Activated CD4-positive, alpha-beta T cell treated with anti-CD3 and anti-CD28 coated beads, Interleukin-2, amount 10 ng/mL, durations not matched to agents 7 days and 5 days (primary cell): Measurements from ENCODE around the gene CBLN3. TPM values are rescaled to one million over a fixed set of nuclear protein-coding genes. Genes with fewer than 3 reads are reported as not detected.

Experiments used
- CTCF ChIA-PET: fragments of 350-600 bp; sonication (Branson Sonifier 250); formaldehyde crosslinking; loops from one replicate; lab custom pipeline; 2021; ENCODE audit warnings: antibody characterized with exemption; lab: Charles Lee
- POLR2A ChIA-PET: fragments of 350-600 bp; sonication (Branson Sonifier 250); formaldehyde crosslinking; loops from one replicate; lab custom pipeline; 2021; ENCODE audit warnings: antibody characterized with exemption; lab: Charles Lee
- DNase-seq: peaks from one replicate; pipeline ENCODE4 v3.0.0-alpha.2; 2020
- H3K27ac Mint-ChIP-seq: one replicate; pipeline ENCODE4 v1.8.0; 2021; ENCODE audit warnings: mild to moderate bottlenecking, moderate library complexity, mixed read lengths
- H3K27me3 Mint-ChIP-seq: one replicate; pipeline ENCODE4 v1.8.0; 2021; ENCODE audit warnings: mixed read lengths
- H3K36me3 Mint-ChIP-seq: one replicate; pipeline ENCODE4 v1.8.0; 2021; ENCODE audit warnings: low read depth, mixed read lengths
- H3K4me1 Mint-ChIP-seq: one replicate; pipeline ENCODE4 v1.8.0; 2021; ENCODE audit warnings: mixed read lengths
- H3K4me3 Mint-ChIP-seq: one replicate; pipeline ENCODE4 v1.8.0; 2021; ENCODE audit warnings: mild to moderate bottlenecking, moderate library complexity, mixed read lengths
- H3K9me3 Mint-ChIP-seq: one replicate; pipeline ENCODE4 v1.8.0; 2021; ENCODE audit warnings: mixed read lengths
- total RNA-seq, 2 experiments: library from RNA; stranded (reverse); gene quantifications; one replicate each; pipeline ENCODE4 v1.2.3, GENCODE V29; 2021

CBLN3 gene
- total RNA-seq, 2 experiments from 2014 or later = 5.2 to 5.3 TPM

DNA sequence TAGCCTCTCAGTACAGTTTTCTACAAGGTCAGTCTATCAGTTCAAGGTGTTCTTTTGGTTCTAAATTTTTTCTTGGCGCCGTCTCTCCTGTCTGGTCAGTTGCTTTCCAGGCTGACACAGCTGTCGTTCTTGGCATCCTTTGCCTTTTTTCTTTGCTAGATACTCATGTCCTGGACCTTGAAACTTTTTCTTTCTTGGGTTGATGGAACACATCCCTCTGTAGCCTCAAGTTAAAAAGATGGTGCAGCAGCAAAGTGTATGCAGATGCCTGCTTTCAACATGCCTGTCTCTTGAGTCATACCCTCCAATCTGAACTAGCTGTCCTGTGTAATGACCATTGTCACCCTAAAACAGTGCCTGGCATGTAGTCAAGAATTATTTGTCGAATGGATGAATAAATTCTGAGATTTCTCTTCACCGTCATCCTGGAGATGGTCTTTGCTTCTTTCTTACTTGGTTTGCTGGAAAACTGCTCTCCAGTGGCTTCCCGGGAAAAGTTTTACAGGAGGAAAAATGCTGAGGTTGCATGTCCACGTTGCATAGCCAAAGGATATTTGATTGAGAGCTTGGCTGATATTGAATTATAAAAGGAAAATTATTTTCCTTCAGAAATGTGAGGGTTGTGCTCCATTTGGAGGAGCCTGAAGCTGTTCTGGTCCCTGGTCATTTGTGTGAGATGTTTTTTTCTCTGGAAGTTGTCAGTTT lies 26.0 kb downstream of the CBLN3 start:
- Mint-ChIP-seq H3K27me3 (peaks cover 44% of the 10 kb centered on the region), H3K27ac (no peak overlapping the region), H3K9me3 (no peaks in the 10 kb centered on the region), H3K4me3 (no peak overlapping the region), H3K4me1 (peaks cover 5% of the 10 kb centered on the region), H3K36me3 (no peaks in the 10 kb centered on the region)
- CTCF ChIA-PET = interaction anchor here (0.6 to 1.8 kb wide), 2 partner anchors 8 to 79 kb away, joined by 3 to 4 read pairs; no protein-coding TSS in a partner anchor
- no peak for DNase-seq
- POLR2A ChIA-PET = no interaction called here

GRCh38 chr14:24401810-24402702 lies 27.4 kb downstream of the CBLN3 start:
- ChIA-PET POLR2A (no interaction called here), CTCF (interaction anchor here (1.3 to 1.5 kb wide), 2 partner anchors 30 to 69 kb away, joined by 3 to 4 read pairs; no protein-coding TSS in a partner anchor)
- no peaks in the 10 kb centered on the region for H3K36me3 Mint-ChIP-seq
- H3K4me1 Mint-ChIP-seq = peaks cover 5% of the 10 kb centered on the region
- no peaks in the 10 kb centered on the region for H3K9me3 Mint-ChIP-seq
- H3K27me3 Mint-ChIP-seq = peaks cover 51% of the 10 kb centered on the region
- no peak overlapping the region for H3K27ac Mint-ChIP-seq
- no peak overlapping the region for H3K4me3 Mint-ChIP-seq
- DNase-seq = no peak

DNA sequence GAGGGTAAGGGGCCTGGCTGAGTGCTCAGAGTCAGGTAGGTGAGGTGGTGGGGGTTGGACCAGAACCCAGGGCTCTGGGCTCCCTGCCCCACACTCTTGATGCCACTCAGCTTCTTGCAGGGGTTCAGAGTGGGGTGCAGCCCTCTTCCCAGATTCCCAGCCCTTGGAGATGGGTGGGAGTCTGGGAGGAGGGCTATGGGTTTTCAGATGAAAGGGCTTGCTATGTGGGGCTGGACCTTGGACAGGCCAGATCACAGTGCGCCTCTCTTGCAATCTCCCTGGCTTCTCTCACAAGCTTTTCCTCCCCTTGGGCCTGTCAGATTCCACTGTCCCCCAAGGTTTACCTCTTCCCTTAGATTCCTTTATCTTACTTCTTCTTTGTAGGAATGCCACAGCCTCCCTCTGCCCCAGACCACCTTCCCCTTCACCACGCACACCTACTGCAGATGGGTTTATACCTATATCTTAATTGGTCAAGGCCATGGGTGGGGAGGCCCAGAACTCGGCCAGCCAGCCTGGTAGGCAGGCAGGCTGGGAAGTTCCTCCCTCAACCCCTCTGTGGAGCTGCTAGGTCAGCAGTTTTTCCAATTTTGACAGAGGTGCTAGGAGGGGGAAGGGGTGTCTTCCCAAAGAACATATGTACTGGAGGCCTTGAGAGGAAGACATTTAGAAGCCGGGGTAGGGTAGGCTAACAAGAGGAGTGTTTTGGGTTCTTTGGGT lies 29.3 kb downstream of the CBLN3 start:
- no peaks in the 10 kb centered on the region for H3K9me3 Mint-ChIP-seq
- no peaks in the 10 kb centered on the region for H3K36me3 Mint-ChIP-seq
- POLR2A ChIA-PET = no interaction called here
- no peak overlapping the region for H3K27ac Mint-ChIP-seq
- H3K27me3 Mint-ChIP-seq = peaks cover 51% of the 10 kb centered on the region
- no peak overlapping the region for H3K4me3 Mint-ChIP-seq
- peaks cover 6% of the 10 kb centered on the region for H3K4me1 Mint-ChIP-seq
- CTCF ChIA-PET = no interaction called here
- DNase-seq = no peak

DNA sequence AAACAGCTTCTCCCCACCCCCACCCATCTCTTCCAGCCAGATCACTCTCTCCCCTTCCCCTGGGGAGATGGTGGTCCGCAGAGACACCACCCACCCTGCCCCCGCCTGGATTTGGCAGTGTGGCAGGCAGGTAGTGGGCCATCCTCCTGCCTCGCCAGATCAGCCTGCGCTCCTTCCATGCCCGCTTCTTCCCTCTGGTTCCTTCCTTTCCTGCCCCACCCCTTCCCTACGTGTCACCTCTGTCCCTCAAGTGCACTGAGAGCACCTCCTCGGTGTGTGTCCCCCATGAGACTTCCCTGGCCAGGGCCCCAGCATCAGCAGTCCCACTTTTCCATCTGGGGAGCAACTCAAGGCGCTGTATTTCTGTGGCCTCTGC lies 30.0 kb downstream of the CBLN3 start:
- DNase-seq = no peak
- peak overlapping the region; percentile 30 for H3K4me3 Mint-ChIP-seq
- peaks cover 44% of the 10 kb centered on the region for H3K27me3 Mint-ChIP-seq
- peaks cover 6% of the 10 kb centered on the region for H3K4me1 Mint-ChIP-seq
- no peaks in the 10 kb centered on the region for H3K9me3 Mint-ChIP-seq
- POLR2A ChIA-PET = no interaction called here
- H3K27ac Mint-ChIP-seq = no peak overlapping the region
- H3K36me3 Mint-ChIP-seq = no peaks in the 10 kb centered on the region
- CTCF ChIA-PET = interaction anchor here (0.6 to 1.4 kb wide), 4 partner anchors 31 to 66 kb away, joined by 3 to 6 read pairs (median 4); partner anchors contain the start of genes KHNYN and SDR39U1

GRCh38 chr14:24398653-24399446 lies 30.6 kb downstream of the CBLN3 start, which contains the start of gene NYNRIN:
Gene NYNRIN (plus strand): TSS chr14:24399003. CDS start chr14:24399247, 244 bp downstream.
- CTCF ChIA-PET = interaction anchor here (0.6 to 1.4 kb wide), 4 partner anchors 31 to 65 kb away, joined by 3 to 6 read pairs (median 4); partner anchors contain the start of genes KHNYN and SDR39U1
- Mint-ChIP-seq H3K9me3 (no peaks in the 10 kb centered on the region), H3K36me3 (no peaks in the 10 kb centered on the region), H3K4me1 (peaks cover 6% of the 10 kb centered on the region), H3K27ac (no peak within 1 kb of the TSS), H3K4me3 (peak within 1 kb of the TSS; percentile 30), H3K27me3 (peaks cover 40% of the 10 kb centered on the region)
- peak; percentile 36 for DNase-seq
- POLR2A ChIA-PET = no interaction called here

- H3K36me3 Mint-ChIP-seq = no peaks in the 10 kb centered on the region
- H3K9me3 Mint-ChIP-seq = no peaks in the 10 kb centered on the region
- no peak for DNase-seq
- POLR2A ChIA-PET = no interaction called here
- peaks cover 6% of the 10 kb centered on the region for H3K4me1 Mint-ChIP-seq
- no peak overlapping the region for H3K4me3 Mint-ChIP-seq
- peaks cover 40% of the 10 kb centered on the region for H3K27me3 Mint-ChIP-seq
- CTCF ChIA-PET = interaction anchor here (1.1 to 1.4 kb wide), 3 partner anchors 32 to 65 kb away, joined by 3 to 6 read pairs (median 3); partner anchors contain the start of gene KHNYN
- no peak overlapping the region for H3K27ac Mint-ChIP-seq
Measured at GRCh38 chr14:24398293-24398652, 31.2 kb downstream of the CBLN3 start.

DNA sequence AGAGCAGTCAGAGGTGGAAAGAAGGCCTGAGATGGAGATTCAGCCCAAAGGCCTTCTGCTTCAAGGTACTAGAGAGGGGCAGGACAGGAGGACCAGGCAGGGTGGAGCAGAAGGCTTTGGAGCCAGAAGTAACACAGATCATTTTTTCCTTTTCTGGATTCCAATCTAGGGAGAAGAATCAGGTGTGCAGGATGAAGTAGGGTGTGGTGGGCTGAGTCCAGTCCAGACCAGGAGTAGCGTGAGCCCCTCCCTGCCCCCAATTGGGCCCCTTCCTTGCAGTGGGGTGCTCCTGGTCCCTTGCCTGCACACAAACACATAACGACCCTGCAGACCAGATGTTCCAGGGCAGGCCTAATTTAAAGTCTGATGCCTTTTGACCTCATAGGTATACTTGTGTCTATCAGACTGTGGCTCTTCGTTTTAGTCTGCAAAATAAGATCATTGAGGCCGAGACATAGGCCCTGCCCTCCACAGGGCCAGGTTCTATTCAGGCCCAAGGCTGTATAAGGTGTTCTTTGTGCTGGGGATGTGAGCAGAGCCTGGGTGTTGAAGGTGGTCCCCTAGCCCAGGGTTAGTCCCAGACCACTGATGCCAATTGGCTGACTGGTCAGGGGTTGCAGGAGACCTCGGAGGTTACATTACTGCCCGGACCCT lies 31.7 kb downstream of the CBLN3 start:
- DNase-seq = no peak
- Mint-ChIP-seq H3K27ac (no peak overlapping the region), H3K9me3 (no peaks in the 10 kb centered on the region), H3K4me1 (peaks cover 6% of the 10 kb centered on the region), H3K36me3 (no peaks in the 10 kb centered on the region), H3K4me3 (no peak overlapping the region), H3K27me3 (peaks cover 36% of the 10 kb centered on the region)
- ChIA-PET POLR2A (no interaction called here), CTCF (interaction anchor here (1.1 to 1.7 kb wide), 5 partner anchors 9 to 64 kb away, joined by 3 to 6 read pairs (median 3); no protein-coding TSS in a partner anchor)

GRCh38 chr14:24395609-24396582 lies 33.6 kb downstream of the CBLN3 start:
- Mint-ChIP-seq H3K27ac (no peak overlapping the region), H3K27me3 (peaks cover 36% of the 10 kb centered on the region), H3K4me3 (no peak overlapping the region), H3K9me3 (no peaks in the 10 kb centered on the region), H3K4me1 (peaks cover 6% of the 10 kb centered on the region), H3K36me3 (no peaks in the 10 kb centered on the region)
- DNase-seq = no peak
- CTCF ChIA-PET = interaction anchor here (1.0 to 1.7 kb wide), 5 partner anchors 8 to 62 kb away, joined by 3 to 6 read pairs (median 4); no protein-coding TSS in a partner anchor
- POLR2A ChIA-PET = no interaction called here

- no peak for DNase-seq
- H3K27me3 Mint-ChIP-seq = peaks cover 35% of the 10 kb centered on the region
- H3K36me3 Mint-ChIP-seq = no peaks in the 10 kb centered on the region
- H3K9me3 Mint-ChIP-seq = no peaks in the 10 kb centered on the region
- H3K4me1 Mint-ChIP-seq = peaks cover 2% of the 10 kb centered on the region
- CTCF ChIA-PET = no interaction called here
- no peak overlapping the region for H3K4me3 Mint-ChIP-seq
- POLR2A ChIA-PET = no interaction called here
- H3K27ac Mint-ChIP-seq = no peak overlapping the region
Measured at GRCh38 chr14:24394275-24394674, 35.2 kb downstream of the CBLN3 start.

DNA sequence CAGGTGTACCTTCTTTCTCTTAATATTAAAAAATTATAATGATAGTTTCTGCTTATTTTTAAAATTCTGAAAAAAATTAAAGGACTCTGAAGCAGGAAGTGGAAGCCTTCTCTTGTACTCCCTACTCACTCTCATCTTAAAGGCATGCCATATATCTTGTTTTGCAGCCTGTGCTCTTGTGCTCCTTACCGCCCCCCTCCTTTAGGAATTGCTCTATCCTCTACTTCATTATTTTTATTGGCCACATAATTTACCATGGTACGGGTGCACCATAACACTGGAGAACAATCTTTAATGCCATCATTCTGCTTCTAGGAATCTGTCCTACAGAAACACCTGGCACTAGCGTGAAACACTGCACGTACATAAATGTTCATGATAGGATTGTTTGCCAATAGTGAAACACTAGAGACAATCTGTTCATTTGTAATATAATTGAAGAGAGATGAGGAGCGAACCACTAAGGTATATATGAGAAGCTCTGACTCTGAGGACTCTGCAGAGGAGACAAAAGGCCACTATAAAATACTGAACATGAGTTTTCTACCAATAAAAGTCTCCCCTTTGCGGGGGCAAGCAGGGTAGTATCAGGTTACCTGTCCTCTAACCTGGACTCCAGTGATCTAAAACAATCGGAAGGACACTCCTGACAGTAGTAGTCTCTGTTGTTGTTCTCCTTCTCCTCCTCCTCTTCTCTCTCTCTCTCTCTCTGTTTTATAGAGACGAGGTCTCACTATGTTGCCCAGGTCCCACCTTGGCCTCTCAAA lies 37.0 kb downstream of the CBLN3 start:
- DNase-seq = no peak
- Mint-ChIP-seq H3K4me3 (no peak overlapping the region), H3K27me3 (peaks cover 35% of the 10 kb centered on the region), H3K4me1 (peaks cover 2% of the 10 kb centered on the region), H3K27ac (no peak overlapping the region), H3K9me3 (no peaks in the 10 kb centered on the region), H3K36me3 (no peaks in the 10 kb centered on the region)
- ChIA-PET POLR2A (no interaction called here), CTCF (no interaction called here)
